OCI-LY7 (cell line): ENCODE results near the gene TMEM184B. TPM values are rescaled to one million over a fixed set of nuclear protein-coding genes. Genes with fewer than 3 reads are reported as not detected.

Source experiments
- BruUV-seq: library from RNA; stranded (reverse); fragments of 400-500 nt; replicated peaks from 2 replicates; lab custom pipeline; 2021; lab: Mats Ljungman, UMichigan
- CTCF ChIA-PET: fragments of 300-600 bp; sonication (Branson Sonifier 250); formaldehyde crosslinking; loops from one replicate; lab custom pipeline; 2022; ENCODE audit warnings: antibody characterized with exemption; ENCODE audit not compliant: unreplicated experiment; lab: Charles Lee
- POLR2A ChIA-PET: fragments of 300-600 bp; sonication (Branson Sonifier 250); formaldehyde crosslinking; loops from one replicate; lab custom pipeline; 2022; ENCODE audit warnings: antibody characterized with exemption; lab: Charles Lee
- DNase-seq: peaks from one replicate; pipeline ENCODE4 v3.0.0-alpha.2; 2015; ENCODE audit warnings: low spot score
- H2AFZ ChIP-seq: fragments of 200-600 bp; sonication (generic), shearing (Covaris generic); 2 replicates; pipeline ENCODE4 v1.6.1; 2014; ENCODE audit warnings: mild to moderate bottlenecking, antibody characterized with exemption, low read length, moderate library complexity
- H3K27ac ChIP-seq: fragments of 200-600 bp; sonication (generic); 2 replicates; pipeline ENCODE4 v1.5.1; 2014; ENCODE audit warnings: mixed run types, low read depth, mild to moderate bottlenecking, moderate library complexity, low read length, inconsistent platforms; ENCODE audit not compliant: poor library complexity, severe bottlenecking
- H3K36me3 ChIP-seq: fragments of 200-600 bp; sonication (generic); 2 replicates; pipeline ENCODE4 v1.6.1; 2014; ENCODE audit warnings: mild to moderate bottlenecking, antibody characterized with exemption, low read length, moderate library complexity, mixed read lengths; ENCODE audit not compliant: insufficient read depth
- H3K4me1 ChIP-seq: fragments of 200-600 bp; sonication (generic); 2 replicates; pipeline ENCODE4 v1.5.1; 2014; ENCODE audit warnings: mild to moderate bottlenecking, low read length; ENCODE audit not compliant: insufficient read depth, poor library complexity, severe bottlenecking
- H3K4me2 ChIP-seq: fragments of 200-600 bp; sonication (generic); 2 replicates; pipeline ENCODE4 v1.6.1; 2014; ENCODE audit warnings: mild to moderate bottlenecking, low read length
- H3K4me3 ChIP-seq: fragments of 200-600 bp; sonication (generic); 2 replicates; pipeline ENCODE4 v1.5.1; 2014; ENCODE audit warnings: mild to moderate bottlenecking, low read depth, low read length; ENCODE audit not compliant: poor library complexity, severe bottlenecking
- H3K79me2 ChIP-seq: fragments of 200-600 bp; sonication (generic); 2 replicates; pipeline ENCODE4 v1.6.1; 2016; ENCODE audit warnings: low read depth, mild to moderate bottlenecking, low read length, moderate library complexity, mixed read lengths; ENCODE audit not compliant: insufficient read depth
- H3K9me2 ChIP-seq: fragments of 200-600 bp; sonication (generic); 2 replicates; pipeline ENCODE4 v1.6.1; 2016; ENCODE audit warnings: mild to moderate bottlenecking, low read length, mixed read lengths; ENCODE audit not compliant: insufficient read depth
- H3K9me3 ChIP-seq: fragments of 200-600 bp; sonication (generic); 2 replicates; pipeline ENCODE4 v1.6.1; 2014; ENCODE audit warnings: mild to moderate bottlenecking, mixed run types, low read length, mixed read lengths
- H4K20me1 ChIP-seq: fragments of 200-600 bp; sonication (generic); 2 replicates; pipeline ENCODE4 v1.6.1; 2014; ENCODE audit warnings: mild to moderate bottlenecking, antibody characterized with exemption, low read length, moderate library complexity, mixed read lengths; ENCODE audit not compliant: insufficient read depth
- EZH2phosphoT487 ChIP-seq: fragments of 200-600 bp; sonication (generic); IDR thresholded peaks from 2 replicates; pipeline ENCODE4 v1.6.1; 2018; ENCODE audit warnings: low read depth, borderline replicate concordance, mild to moderate bottlenecking, mixed run types, antibody characterized with exemption, low read length, moderate library complexity, mixed read lengths
- intact Hi-C: fragments of 100-400 bp; cut with micrococcal nuclease; formaldehyde crosslinking; loops from one replicate; pipeline ENCODE4 v1.10.0; 2022; ENCODE audit not compliant: unreplicated experiment
- total RNA-seq, 2 experiments: library from RNA; depleted of rRNA in 1 of 2; stranded (reverse); fragments of >200 nt in 1 of 2; shearing (Covaris generic) in 1 of 2; gene quantifications; 2 replicates each; pipeline ENCODE4 v1.2.3, GENCODE V29; 2014 to 2022
- TF ChIP-seq, protein P1 (sequence below): fragments of 200-600 bp; sonication (generic); conservative IDR thresholded peaks from 2 replicates; pipeline ENCODE4 v1.5.1; 2014; ENCODE audit warnings: mild to moderate bottlenecking, antibody characterized with exemption, low read length, moderate library complexity, mixed read lengths

The TMEM184B gene
- total RNA-seq, 2 experiments from 2014 or later: 19.1 to 50.2 TPM

DNA sequence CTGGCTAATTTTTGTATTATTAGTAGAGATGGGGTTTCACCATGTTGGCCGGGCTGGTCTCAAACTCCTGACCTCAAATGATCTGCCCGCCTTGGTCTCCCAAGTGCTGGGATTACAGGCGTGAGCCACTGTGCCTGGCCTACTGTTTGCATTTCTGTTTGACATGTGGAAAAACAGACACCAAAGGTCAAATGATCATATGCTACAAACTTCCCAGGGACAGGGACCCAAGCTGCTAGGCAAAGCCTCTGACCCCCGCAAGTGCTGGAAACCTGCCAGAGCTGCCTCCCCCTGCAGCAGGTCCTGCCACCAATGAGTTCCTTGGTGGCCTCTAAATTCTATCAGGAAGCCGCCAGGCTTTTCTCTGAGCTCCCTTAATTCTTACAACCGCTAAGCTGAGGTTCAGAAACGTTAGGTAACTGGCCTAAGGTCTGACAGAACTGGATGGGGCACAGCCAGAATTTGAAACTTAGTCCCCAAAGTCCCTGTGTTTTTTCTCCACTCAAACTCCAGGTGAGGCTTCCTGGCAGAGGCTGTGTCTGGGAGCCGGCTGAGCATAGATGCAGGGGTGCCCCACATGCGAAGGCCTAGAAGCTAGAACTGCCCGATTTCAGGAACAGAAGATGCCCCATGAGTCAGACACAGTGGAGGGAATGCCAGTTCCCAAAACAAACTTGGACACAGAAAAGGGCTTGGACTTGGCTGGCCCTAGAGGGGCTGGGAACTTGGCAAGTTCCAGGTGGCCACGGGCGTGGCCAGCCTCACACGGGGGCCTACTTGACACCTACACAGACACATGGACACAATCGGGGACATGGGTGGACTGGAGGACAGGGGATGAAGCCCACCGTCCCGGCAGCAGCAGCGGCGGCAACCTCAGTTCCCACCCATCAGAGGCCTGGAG, 37.1 kb upstream of the TMEM184B start:
- POLR2A ChIA-PET: no interaction called here
- H2AFZ ChIP-seq: no peak overlapping the region

DNA sequence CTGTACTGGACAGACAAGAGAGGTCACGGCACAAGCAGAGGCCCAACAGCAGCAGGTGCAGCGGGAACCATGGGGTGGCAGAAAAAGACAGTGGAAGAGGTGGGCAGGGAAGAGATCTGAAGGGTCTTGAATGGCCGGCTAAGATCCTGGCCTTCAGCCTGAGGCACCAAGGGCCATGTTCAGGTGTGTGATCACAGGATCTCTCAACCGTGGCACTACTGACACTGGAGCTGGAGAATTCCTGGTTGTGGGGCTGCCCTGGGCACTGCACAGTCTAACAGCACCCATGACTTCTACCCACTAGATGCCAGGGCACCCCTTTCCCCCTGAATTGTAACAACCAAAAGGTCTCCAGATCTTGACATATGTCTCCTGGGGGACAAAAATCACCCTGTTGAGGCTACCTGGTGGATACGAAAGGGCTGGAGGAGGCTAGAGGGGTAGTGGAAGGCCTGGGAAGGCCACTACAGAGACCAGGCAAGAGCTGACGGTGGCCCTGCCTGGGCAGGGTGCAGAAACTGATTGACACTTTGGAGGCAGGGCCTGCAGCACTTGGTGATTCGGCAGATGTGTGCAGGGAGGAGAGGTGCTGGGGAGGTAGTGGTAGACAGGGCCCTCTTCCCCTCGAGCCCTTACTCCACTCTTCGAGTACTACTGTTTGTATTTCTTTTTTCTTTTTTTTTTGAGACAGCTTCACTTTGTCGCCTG, 36.1 kb upstream of the TMEM184B start:
- H4K20me1 ChIP-seq: peaks cover 16% of the 10 kb centered on the region; the same call in 1 of the 2 replicates
- ChIA-PET CTCF (no interaction called here), POLR2A (no interaction called here)
- intact Hi-C loops: no loop called here
- H3K9me2 ChIP-seq: no peaks in the 10 kb centered on the region
- H2AFZ ChIP-seq: no peak overlapping the region
- BruUV-seq: no TSS peak
- no peak overlapping the region for H3K4me3 ChIP-seq
- H3K79me2 ChIP-seq: peaks cover 90% of the 10 kb centered on the region
- H3K9me3 ChIP-seq: no peaks in the 10 kb centered on the region
- peaks cover 76% of the 10 kb centered on the region for H3K36me3 ChIP-seq
- TF ChIP-seq, protein P1, sequence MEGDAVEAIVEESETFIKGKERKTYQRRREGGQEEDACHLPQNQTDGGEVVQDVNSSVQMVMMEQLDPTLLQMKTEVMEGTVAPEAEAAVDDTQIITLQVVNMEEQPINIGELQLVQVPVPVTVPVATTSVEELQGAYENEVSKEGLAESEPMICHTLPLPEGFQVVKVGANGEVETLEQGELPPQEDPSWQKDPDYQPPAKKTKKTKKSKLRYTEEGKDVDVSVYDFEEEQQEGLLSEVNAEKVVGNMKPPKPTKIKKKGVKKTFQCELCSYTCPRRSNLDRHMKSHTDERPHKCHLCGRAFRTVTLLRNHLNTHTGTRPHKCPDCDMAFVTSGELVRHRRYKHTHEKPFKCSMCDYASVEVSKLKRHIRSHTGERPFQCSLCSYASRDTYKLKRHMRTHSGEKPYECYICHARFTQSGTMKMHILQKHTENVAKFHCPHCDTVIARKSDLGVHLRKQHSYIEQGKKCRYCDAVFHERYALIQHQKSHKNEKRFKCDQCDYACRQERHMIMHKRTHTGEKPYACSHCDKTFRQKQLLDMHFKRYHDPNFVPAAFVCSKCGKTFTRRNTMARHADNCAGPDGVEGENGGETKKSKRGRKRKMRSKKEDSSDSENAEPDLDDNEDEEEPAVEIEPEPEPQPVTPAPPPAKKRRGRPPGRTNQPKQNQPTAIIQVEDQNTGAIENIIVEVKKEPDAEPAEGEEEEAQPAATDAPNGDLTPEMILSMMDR: no peak
- no peak for TF ChIP-seq EZH2phosphoT487
- no peak overlapping the region for H3K27ac ChIP-seq
- no peak overlapping the region for H3K4me2 ChIP-seq
- H3K4me1 ChIP-seq: peaks cover 72% of the 10 kb centered on the region
- no peak for DNase-seq

More for the DNA sequence above, 37.1 kb upstream of the TMEM184B start:
- Histone ChIP-seq H3K9me3 (no peaks in the 10 kb centered on the region), H3K27ac (no peak overlapping the region), H3K36me3 (peaks cover 70% of the 10 kb centered on the region), H3K9me2 (no peaks in the 10 kb centered on the region), H3K79me2 (peaks cover 90% of the 10 kb centered on the region), H3K4me3 (no peak overlapping the region), H3K4me2 (no peak overlapping the region), H3K4me1 (peaks cover 80% of the 10 kb centered on the region), H4K20me1 (peaks cover 16% of the 10 kb centered on the region; the same call in 1 of the 2 replicates)
- TF ChIP-seq, protein P1: no peak
- no peak for TF ChIP-seq EZH2phosphoT487
- DNase-seq: no peak
- intact Hi-C loops: no loop called here
- no TSS peak for BruUV-seq
- CTCF ChIA-PET: no interaction called here
